NCI-H2107 treated with DMSO at 0.1 percent for 48 hours (cell line): ENCODE data around the gene PPP2CA.

Experiments
- DNase-seq: peaks from one replicate; lab custom pipeline; 2025; ENCODE audit not compliant: unreplicated experiment; lab: John Stamatoyannopoulos, UW

The PPP2CA gene

DNA sequence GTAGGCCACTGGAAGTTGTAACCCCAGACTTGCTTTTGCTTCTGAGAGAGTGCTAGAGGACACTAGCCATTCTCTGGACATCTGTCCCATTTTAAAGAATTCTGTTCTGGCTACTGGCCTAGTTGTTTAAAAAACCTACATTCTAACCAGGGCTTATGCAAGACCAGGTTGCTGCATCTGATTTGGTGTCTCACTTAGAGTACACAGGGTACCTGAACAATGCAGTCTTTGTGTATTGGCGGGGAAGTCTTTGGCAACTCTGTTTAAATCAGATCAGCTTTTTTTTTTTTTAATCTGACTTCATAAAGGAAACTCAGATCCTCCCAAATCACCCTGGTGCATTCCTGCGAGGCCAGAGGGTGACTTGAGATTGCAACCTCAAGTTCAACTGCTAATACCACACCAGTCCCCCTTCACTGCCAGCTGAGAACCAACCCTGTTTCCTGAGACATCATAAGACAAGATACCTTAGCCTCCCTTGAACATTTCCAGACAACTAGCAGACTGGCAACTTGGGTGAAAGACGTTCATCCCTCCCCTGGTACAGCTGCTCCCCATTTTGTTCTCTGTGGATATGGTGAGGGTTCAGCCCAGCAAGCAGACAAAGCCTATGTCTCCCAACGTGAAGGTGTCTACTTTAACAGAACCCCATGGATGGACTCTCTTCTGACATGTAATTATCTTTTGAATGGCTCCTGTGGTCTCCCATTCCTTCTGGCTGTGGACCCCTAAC lies 76.1 kb downstream of the PPP2CA start:
- no peak for DNase-seq

DNA sequence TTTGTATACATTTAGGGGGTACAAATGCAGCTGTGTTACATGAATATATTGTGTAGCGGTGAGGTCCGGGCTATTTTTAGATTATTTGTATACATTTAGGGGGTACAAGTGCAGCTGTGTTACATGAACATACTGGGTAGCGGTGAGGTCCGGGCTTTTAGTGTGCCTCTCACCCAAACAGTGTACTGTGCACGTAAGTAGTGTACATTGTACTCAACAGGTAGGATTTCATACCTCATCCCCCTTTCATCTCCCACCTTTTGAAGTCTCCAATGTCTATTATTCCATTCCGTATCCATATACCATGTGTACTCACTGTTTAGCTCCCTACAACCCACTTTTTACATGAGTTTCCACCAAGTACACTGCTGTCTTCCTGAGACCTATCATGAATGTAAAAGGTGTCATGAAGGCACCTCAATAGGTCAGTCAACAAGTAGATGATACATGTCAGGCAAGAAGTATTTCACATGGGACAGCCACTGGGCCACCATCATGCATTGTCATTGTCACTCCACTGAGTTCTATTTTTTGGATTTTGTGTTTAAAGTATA lies 76.8 kb downstream of the PPP2CA start:
- no peak for DNase-seq

DNA sequence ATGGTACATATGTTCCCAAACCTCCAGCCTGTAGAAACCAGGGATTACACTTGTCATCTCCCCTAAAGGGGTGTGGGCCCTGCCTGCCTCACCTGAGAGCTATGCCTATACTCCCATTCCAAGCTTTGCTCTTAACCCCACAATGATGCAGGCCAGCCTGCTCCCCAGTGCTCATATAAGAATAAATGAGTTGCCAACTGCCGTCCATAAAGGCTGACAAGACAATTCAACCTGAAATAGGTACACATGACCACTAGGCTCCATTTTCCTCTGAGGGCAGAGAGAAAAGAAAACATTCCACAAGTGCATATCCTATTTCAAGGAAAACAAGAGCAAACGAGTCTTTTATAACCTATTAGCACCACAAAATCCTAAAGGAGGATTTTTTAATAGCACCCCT lies 77.6 kb downstream of the PPP2CA start:
- DNase-seq, result peak; percentile 4

DNA sequence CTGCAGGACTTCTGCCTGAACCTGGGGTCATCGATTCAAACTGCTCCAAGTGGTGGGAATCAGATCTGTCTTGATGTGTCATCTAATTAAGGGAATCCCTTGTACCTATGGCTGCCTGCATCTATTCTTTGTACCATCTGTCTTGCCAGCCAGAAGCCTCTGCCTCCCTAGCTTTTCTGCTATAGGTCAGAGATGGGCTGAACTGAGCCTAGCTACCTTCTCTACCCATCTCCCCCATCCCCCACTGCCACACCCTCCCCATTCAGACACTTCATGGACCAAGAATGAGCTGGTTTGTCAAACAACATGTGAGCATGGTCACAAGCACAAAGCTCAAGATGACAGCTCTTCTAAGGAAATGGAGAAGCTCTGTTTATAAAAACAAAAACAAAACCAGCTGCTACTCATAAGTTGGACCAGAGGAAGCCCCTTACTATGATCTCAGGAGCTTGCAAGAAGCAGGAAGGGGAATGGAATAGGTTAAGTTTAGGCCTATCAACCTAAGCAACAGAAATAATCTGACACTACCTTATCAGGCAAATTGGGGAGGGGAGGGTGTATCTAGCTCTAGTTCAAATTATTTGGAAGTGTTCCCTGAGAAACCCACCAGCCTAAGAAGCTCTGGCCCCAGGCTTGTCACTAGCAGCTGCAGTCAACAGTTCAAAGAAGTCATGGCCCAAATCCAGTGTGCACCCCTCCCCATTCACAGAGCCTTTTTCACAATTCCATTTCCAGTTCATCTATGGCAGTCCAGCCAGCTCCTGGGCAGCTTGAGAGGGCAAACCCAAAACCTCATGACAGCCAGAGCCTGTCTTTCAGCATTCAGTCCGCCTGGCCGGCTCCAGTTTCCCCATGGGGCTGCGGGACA lies 79.0 kb downstream of the PPP2CA start:
- DNase-seq, result no peak

DNA sequence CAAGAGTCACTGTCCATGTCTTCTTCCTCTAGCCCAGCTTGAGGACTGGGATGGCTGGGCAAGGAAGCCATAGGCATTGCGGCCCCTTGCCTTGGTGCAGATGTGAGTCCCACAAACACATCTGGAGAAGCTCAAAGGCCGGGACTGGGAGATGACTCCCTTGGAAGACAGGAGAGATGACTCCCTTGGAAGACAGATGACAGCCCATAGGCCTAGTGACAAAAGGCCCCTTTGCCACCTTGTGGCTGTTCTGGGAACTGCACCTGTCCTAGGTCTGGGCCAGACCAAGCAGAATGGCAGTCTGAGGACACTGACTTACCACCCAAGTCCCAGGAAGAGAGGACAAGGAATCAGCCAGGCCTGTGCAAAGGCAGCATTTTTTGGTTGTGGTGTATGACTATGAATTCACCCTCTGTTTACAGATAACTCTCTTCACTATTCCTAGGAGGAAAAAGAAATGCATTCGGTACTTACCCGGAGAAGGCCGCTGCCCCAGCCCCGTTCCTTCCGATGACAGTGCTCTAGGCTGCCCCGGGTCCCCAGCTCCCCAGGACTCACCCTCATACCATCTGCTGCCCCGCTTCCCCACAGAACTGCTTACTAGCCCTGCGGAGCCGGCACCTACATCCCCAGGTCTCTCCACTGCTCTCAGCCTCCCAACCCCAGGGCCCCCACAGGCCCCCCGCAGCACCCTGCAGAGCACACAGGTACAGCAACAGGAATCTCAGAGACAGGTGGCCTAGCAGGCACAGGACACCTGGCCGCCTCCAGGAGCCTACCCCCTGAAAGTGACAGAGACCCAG lies 79.9 kb downstream of the PPP2CA start:
- no peak for DNase-seq

DNA sequence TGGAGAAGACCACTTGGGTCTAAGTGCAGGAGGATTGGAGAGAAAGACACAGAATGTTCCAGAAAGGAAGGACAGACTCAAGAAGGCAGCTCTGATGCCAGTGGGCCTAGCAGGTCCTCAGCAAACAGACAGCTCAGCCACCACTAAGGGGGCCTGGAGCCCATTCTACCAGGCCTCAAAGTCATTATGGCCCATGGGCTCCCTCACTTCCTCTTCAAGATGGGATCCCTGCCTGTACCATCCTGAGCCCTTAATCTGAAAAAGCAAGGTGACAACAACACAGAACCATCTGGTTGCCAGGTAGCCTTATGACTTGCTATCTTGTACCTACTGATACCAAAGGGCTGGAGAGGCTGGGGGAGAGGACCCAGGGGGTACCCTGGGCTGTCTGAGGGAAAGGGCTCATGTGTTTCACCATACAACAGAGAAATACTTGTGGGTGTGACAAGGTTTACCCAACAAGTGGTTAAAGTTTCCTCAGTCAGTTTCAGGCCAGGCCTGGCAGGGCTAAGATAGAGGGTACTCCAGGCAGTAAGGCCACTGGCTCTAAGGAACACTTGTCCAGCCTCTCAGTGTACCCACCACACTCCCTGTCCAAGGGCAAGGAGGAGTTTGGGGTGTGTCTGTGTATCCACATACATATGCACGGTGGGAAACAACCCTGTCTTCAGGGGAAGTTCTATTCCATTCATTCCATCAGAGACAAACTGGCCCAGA lies 80.7 kb downstream of the PPP2CA start:
- no peak for DNase-seq
